ENCODE results near the gene NCSTN. TPM values are rescaled to one million over a fixed set of nuclear protein-coding genes. Genes with fewer than 3 reads are reported as not detected.

Gene NCSTN
- total and polyA plus RNA-seq, 9 of the 15 experiments (the other 6 are each of a cell fraction or from before 2014, with no cell fraction given): 21.3 to 91.1 (median 57.9) TPM

DNA sequence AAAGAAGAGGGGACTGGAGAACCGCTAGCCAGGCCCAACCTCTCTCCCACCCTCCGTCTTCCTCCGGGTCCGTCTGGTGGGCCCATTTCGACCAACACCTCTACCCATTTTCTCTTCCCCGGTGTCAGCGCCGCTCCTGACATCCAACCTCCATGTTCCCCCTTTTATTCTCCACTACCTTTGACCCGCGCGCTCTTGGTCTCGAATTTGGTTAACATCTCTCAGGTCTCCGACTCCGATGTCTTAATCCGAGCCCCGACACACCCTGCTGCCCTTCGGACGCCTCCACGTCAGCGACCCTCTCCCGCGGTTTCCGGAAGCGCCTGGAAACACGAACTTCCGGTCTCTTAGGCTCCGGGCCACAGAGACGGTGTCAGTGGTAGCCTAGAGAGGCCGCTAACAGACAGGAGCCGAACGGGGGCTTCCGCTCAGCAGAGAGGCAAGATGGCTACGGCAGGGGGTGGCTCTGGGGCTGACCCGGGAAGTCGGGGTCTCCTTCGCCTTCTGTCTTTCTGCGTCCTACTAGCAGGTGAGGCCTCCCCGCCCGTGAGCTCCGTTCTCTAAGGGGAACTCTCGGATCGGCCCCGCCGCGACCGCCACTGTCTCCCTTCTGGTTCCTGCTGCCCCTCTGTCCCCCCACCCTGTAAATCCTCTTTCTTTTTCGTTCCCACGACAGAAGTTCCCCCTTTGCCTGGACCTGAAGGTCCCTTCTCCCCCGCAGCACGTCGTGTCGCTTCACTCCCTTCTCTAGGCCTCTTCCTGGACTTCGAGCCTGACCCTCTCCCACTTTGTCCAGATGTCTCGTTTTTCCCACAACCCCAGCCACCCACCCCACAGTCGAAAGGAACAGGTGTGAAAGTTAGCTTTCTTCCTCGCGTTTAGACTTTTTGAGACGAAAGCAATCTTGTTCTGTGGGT is at the start of gene NCSTN, which contains the start of gene COPA (continued):
- no peak for TF ChIP-seq ETV6 (IDR thresholded peaks at IDR 0.05; ENCODE audit: borderline replicate concordance in 1 of 2, low read depth in 2 of 2, low read length in 1 of 2)
- no peak; the same call in 1 of the 2 replicates for TF ChIP-seq ETV6 (CRISPR knock-in tag; IDR thresholded peaks at IDR 0.05; ENCODE audit: borderline replicate concordance)
- TF ChIP-seq, protein P1, sequence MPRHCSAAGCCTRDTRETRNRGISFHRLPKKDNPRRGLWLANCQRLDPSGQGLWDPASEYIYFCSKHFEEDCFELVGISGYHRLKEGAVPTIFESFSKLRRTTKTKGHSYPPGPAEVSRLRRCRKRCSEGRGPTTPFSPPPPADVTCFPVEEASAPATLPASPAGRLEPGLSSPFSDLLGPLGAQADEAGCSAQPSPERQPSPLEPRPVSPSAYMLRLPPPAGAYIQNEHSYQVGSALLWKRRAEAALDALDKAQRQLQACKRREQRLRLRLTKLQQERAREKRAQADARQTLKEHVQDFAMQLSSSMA (CRISPR knock-in tag; IDR thresholded peaks at IDR 0.05): no peak
- no peak for TF ChIP-seq SMARCA4 (IDR thresholded peaks at IDR 0.05)
- peak; percentile 98 for TF ChIP-seq GABPA (tag; conservative IDR thresholded peaks at IDR 0.05; ENCODE audit: low read depth)
- no peak for TF ChIP-seq POLR3A (IDR thresholded peaks at IDR 0.05; ENCODE audit: borderline replicate concordance, extremely low read depth, insufficient read depth, insufficient read length)
- no peak for TF ChIP-seq ZBTB8A (IDR thresholded peaks at IDR 0.05; ENCODE audit: partially characterized antibody)
- no peak for TF ChIP-seq ZBED1 (IDR thresholded peaks at IDR 0.05)
- TF ChIP-seq NR2C2 (CRISPR knock-in tag; IDR thresholded peaks at IDR 0.05): no peak; the same call in 1 of the 2 replicates
- TF ChIP-seq NR2C2 (tag; IDR thresholded peaks at IDR 0.05): peak; percentile 86
- no peak for TF ChIP-seq KLF13 (tag; IDR thresholded peaks at IDR 0.05; ENCODE audit: borderline replicate concordance, low read depth)
- TF ChIP-seq, protein P2, sequence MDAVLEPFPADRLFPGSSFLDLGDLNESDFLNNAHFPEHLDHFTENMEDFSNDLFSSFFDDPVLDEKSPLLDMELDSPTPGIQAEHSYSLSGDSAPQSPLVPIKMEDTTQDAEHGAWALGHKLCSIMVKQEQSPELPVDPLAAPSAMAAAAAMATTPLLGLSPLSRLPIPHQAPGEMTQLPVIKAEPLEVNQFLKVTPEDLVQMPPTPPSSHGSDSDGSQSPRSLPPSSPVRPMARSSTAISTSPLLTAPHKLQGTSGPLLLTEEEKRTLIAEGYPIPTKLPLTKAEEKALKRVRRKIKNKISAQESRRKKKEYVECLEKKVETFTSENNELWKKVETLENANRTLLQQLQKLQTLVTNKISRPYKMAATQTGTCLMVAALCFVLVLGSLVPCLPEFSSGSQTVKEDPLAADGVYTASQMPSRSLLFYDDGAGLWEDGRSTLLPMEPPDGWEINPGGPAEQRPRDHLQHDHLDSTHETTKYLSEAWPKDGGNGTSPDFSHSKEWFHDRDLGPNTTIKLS (IDR thresholded peaks at IDR 0.05; ENCODE audit: borderline replicate concordance, low read depth): peak; percentile 99
- TF ChIP-seq, protein P3, sequence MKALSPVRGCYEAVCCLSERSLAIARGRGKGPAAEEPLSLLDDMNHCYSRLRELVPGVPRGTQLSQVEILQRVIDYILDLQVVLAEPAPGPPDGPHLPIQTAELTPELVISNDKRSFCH (CRISPR knock-in tag; IDR thresholded peaks at IDR 0.05): no peak
- TF ChIP-seq, protein P3 (tag; IDR thresholded peaks at IDR 0.05): peak; percentile 84; the same call in 1 of the 2 replicates
- no peak for TF ChIP-seq U2AF1 (optimal IDR thresholded peaks at IDR 0.05; ENCODE audit: low read depth, low read length)
- TF ChIP-seq, protein P4, sequence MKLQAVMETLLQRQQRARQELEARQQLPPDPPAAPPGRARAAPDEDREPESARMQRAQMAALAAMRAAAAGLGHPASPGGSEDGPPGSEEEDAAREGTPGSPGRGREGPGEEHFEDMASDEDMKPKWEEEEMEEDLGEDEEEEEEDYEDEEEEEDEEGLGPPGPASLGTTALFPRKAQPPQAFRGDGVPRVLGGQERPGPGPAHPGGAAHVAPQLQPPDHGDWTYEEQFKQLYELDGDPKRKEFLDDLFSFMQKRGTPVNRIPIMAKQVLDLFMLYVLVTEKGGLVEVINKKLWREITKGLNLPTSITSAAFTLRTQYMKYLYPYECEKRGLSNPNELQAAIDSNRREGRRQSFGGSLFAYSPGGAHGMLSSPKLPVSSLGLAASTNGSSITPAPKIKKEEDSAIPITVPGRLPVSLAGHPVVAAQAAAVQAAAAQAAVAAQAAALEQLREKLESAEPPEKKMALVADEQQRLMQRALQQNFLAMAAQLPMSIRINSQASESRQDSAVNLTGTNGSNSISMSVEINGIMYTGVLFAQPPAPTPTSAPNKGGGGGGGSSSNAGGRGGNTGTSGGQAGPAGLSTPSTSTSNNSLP (IDR thresholded peaks at IDR 0.05; ENCODE audit: borderline replicate concordance, low read depth, low read length): no peak
- TF ChIP-seq, protein P5, sequence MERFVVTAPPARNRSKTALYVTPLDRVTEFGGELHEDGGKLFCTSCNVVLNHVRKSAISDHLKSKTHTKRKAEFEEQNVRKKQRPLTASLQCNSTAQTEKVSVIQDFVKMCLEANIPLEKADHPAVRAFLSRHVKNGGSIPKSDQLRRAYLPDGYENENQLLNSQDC (CRISPR knock-in tag; IDR thresholded peaks at IDR 0.05): no peak
- TF ChIP-seq, protein P6, sequence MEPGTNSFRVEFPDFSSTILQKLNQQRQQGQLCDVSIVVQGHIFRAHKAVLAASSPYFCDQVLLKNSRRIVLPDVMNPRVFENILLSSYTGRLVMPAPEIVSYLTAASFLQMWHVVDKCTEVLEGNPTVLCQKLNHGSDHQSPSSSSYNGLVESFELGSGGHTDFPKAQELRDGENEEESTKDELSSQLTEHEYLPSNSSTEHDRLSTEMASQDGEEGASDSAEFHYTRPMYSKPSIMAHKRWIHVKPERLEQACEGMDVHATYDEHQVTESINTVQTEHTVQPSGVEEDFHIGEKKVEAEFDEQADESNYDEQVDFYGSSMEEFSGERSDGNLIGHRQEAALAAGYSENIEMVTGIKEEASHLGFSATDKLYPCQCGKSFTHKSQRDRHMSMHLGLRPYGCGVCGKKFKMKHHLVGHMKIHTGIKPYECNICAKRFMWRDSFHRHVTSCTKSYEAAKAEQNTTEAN (CRISPR knock-in tag; IDR thresholded peaks at IDR 0.05): no peak
- TF ChIP-seq MTA3 (IDR thresholded peaks at IDR 0.05; ENCODE audit: borderline replicate concordance): peak; percentile 85; the same call in 1 of the 2 replicates
- TF ChIP-seq, protein P7, sequence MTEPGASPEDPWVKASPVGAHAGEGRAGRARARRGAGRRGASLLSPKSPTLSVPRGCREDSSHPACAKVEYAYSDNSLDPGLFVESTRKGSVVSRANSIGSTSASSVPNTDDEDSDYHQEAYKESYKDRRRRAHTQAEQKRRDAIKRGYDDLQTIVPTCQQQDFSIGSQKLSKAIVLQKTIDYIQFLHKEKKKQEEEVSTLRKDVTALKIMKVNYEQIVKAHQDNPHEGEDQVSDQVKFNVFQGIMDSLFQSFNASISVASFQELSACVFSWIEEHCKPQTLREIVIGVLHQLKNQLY (CRISPR knock-in tag; conservative IDR thresholded peaks at IDR 0.05): no peak
